Pericardium fibroblast (primary cell): Measurements from ENCODE around the gene BORCS5. TPM values are rescaled to one million over a fixed set of nuclear protein-coding genes. Genes with fewer than 3 reads are reported as not detected.

Experiments used
- total RNA-seq: library from RNA; depleted of rRNA; stranded (reverse); fragments of >200 nt; gene quantifications from 2 replicates; pipeline ENCODE4 v1.2.3, GENCODE V29; 2015

BORCS5 gene
- total RNA-seq = 10.0 and 15.4 TPM in 2 replicates

GRCh38 chr12:12356896-12357718, at the start of gene BORCS5:
Gene BORCS5, plus strand, starts transcription at chr12:12357078. Its CDS starts 374 bp downstream, at chr12:12357452.

GRCh38 chr12:12349711-12350665, 6.9 kb upstream of the BORCS5 start, which contains the start of gene MANSC1:
Gene MANSC1, minus strand, starts transcription at chr12:12350242. Its CDS starts 6,928 bp downstream, at chr12:12343314.

Other genes with a start within 250 kb of the BORCS5 start
- 11.2 and 13.9 TPM in 2 replicates for gene LRP6, start 90.0 kb upstream of the BORCS5 start, total RNA-seq
- 4.1 and 10.0 TPM in 2 replicates for gene MANSC1, start 6.8 kb upstream of the BORCS5 start, total RNA-seq
- gene DUSP16, start 205.8 kb downstream of the BORCS5 start, total RNA-seq = 2.5 and 4.0 TPM in 2 replicates